Activated CD4-positive, alpha-beta T cell treated with anti-CD3 and anti-CD28 coated beads for 36 hours (primary cell): ENCODE measurements around the gene RNF152. TPM values are rescaled to one million over a fixed set of nuclear protein-coding genes. Genes with fewer than 3 reads are reported as not detected.

ENCODE experiments used
- ATAC-seq: fragments of 200-7000 bp; cut with Tn5 transposase; one replicate; pipeline ENCODE4 v1.10.0; 2021; ENCODE audit warnings: mild to moderate bottlenecking, moderate library complexity
- CTCF ChIA-PET: fragments of 350-600 bp; sonication (Branson Sonifier 250); formaldehyde crosslinking; loops from one replicate; lab custom pipeline; 2021; ENCODE audit warnings: antibody characterized with exemption; lab: Charles Lee
- POLR2A ChIA-PET: fragments of 350-600 bp; sonication (Branson Sonifier 250); formaldehyde crosslinking; loops from one replicate; lab custom pipeline; 2021; ENCODE audit warnings: antibody characterized with exemption, inconsistent platforms; lab: Charles Lee
- DNase-seq: peaks from one replicate; pipeline ENCODE4 v3.0.0-alpha.2; 2020
- H3K27ac Mint-ChIP-seq: one replicate; pipeline ENCODE4 v1.8.0; 2021; ENCODE audit warnings: mixed read lengths
- H3K27me3 Mint-ChIP-seq: one replicate; pipeline ENCODE4 v1.8.0; 2021; ENCODE audit warnings: mixed read lengths
- H3K36me3 Mint-ChIP-seq: one replicate; pipeline ENCODE4 v1.8.0; 2021; ENCODE audit warnings: low read depth, mixed read lengths
- H3K4me1 Mint-ChIP-seq: one replicate; pipeline ENCODE4 v1.8.0; 2021; ENCODE audit warnings: mixed read lengths
- H3K4me3 Mint-ChIP-seq: one replicate; pipeline ENCODE4 v1.8.0; 2021; ENCODE audit warnings: mild to moderate bottlenecking, moderate library complexity, mixed read lengths
- H3K9me3 Mint-ChIP-seq: one replicate; pipeline ENCODE4 v1.8.0; 2021; ENCODE audit warnings: low read depth, mixed read lengths
- intact Hi-C, 2 experiments: fragments of 100-400 bp; cut with DNase I in 1 of 2; cut with micrococcal nuclease in 1 of 2; formaldehyde crosslinking; loops; one replicate each; pipeline versions ENCODE4 v1.14.2 to v1.15.1; 2022 to 2024; cut with DNase I, micrococcal nuclease
- total RNA-seq, 2 experiments: library from RNA; stranded (reverse); gene quantifications; one replicate each; pipeline ENCODE4 v1.2.3, GENCODE V29; 2021

Gene RNF152, protein sequence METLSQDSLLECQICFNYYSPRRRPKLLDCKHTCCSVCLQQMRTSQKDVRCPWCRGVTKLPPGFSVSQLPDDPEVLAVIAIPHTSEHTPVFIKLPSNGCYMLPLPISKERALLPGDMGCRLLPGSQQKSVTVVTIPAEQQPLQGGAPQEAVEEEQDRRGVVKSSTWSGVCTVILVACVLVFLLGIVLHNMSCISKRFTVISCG
- under 1 TPM; 0.05 to 0.28 TPM for total RNA-seq

DNA sequence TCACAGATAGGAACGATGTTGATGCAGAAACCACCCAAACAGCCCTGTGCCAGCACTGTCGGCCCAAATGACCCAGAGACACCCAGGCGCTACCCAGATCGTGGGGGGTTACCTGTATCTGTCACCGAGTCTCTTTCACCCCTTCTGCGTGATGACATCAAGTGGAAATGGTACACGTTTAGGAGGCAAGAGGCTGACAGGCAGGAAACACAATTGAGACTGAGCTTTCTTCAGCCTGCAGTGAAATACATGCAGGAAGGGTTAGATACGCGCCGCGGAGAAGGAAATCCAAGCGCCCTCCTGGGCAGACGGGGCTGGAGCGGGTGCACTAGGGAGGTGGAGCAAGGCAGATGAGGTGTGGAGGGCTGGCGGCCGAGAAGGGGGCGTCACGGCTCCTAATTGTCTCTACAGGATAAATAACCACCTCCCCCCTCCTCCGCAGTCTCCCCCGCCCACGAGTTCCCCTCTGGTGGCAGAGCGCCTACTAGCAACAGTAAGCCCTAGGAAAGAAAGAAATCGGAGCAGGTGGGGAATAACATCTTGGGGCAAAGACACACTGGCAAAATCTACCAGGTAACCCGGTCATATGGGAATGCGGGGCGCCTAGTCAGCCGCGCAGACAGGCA is at the start of gene RNF152:
TSS of gene RNF152 (minus strand) at position 325 of the 626 bp plus-strand sequence. CDS start 76,544 bp downstream, outside the sequence.
- H3K27me3 Mint-ChIP-seq, result peaks cover 34% of the 10 kb centered on the region
- ATAC-seq (no peak), DNase-seq (no peak)
- peak within 1 kb of the TSS; percentile 73 for H3K4me3 Mint-ChIP-seq
- no peaks in the 10 kb centered on the region for H3K9me3 Mint-ChIP-seq
- ChIA-PET CTCF (no interaction called here), POLR2A (no interaction called here)
- intact Hi-C loops, result loop anchor here (2.0 to 10.0 kb wide), 5 partner anchors 84 to 340 kb away; partner anchors contain the start of genes PIGN (in 1 of the 2) and RELCH (in 1 of the 2)
- peak within 1 kb of the TSS; percentile 63 for H3K27ac Mint-ChIP-seq
- no peaks in the 10 kb centered on the region for H3K36me3 Mint-ChIP-seq
- H3K4me1 Mint-ChIP-seq, result peaks cover 12% of the 10 kb centered on the region

DNA sequence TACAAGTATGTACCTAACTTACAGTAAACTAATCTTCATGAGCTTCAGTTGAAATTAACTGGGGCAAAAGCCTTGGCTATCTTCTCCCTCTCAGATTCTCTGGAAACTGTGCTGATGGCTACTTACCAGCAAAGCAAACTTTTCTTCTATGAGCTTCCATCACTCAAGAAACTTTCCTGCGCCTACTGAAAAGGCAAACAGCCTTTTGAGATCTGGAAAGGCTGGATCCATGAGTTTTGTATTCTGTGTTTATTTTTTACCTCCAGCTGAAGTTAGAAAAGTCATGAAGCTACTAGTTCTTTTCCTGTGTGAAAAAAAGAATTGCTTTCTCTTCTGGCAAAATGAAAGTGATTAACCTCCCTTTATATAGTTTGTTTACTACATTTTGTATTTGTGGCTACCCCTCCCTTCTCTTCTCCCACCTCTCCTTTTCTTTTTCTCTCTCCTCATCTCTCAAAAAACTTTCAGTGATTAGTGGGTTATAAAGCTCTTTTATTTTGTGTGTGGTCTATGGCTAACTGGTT is 49.2 kb upstream of the RNF152 start:
- no peaks in the 10 kb centered on the region for H3K36me3 Mint-ChIP-seq
- no peak for DNase-seq
- ChIA-PET CTCF (interaction anchor here (0.6 to 2.5 kb wide), 4 partner anchors 16 to 76 kb away, joined by 3 to 8 read pairs (median 3); no protein-coding TSS in a partner anchor), POLR2A (no interaction called here)
- peaks cover 6% of the 10 kb centered on the region for H3K27me3 Mint-ChIP-seq
- H3K4me1 Mint-ChIP-seq, result peaks cover 21% of the 10 kb centered on the region
- no peak overlapping the region for H3K4me3 Mint-ChIP-seq
- peaks cover 5% of the 10 kb centered on the region for H3K9me3 Mint-ChIP-seq
- peak; percentile 36 for ATAC-seq
- intact Hi-C loops, result no loop called here
- H3K27ac Mint-ChIP-seq, result no peak overlapping the region

DNA sequence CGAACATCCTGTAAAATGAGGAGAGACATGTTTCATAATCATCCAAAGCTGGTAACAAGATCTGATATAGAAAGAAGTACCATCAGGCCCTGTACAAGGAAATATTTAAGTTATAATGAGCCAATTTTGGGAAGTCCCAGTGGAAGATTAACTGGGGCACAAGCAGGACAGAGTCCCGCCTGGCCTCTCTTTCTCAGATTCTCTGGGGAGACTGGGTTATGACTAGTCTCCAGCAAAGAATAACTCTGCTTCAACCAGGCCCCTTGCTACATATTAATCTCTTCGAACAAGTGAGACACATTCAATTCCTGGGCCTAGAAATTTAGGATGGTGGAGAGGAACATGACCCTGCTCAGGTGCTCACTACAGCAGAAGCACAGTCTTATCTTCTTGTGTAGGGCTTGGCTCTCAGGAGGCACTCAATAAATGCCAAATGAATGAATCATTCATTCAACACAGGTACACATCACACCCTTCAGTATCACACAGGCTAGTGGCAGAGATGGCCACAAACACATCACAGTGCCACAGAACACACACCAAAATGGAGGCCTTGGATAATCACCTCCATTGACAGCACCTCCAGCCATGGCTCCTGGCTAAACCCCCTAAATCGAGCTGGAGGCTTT is 46.4 kb upstream of the RNF152 start:
- POLR2A ChIA-PET, result no interaction called here
- CTCF ChIA-PET, result interaction anchor here (0.6 to 0.9 kb wide), 2 partner anchors 10 to 1014 kb away, joined by 3 read pairs; no protein-coding TSS in a partner anchor
- intact Hi-C loops, result no loop called here
- Mint-ChIP-seq H3K36me3 (no peaks in the 10 kb centered on the region), H3K9me3 (peaks cover 5% of the 10 kb centered on the region), H3K4me1 (peaks cover 20% of the 10 kb centered on the region), H3K27me3 (peaks cover 8% of the 10 kb centered on the region), H3K4me3 (no peak overlapping the region), H3K27ac (no peak overlapping the region)
- DNase-seq (no peak), ATAC-seq (no peak)

DNA sequence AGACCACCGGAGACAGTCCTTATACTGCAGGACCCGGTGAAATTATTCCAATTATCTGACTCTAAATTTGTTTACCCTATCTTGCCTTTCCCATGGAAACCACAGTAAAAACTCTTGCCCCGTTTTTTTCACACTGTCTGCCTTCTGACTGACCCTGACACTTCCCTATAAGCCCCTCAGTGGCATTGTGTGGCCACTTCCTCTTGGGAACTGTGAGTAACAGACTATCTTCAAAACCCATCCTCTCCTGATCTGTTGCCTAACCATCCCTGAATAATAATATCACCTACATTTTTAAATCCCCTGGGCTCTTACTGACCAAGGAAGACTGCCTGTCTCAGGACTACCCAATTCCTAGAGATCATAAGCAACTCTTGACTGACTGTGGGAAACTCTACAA is 42.6 kb upstream of the RNF152 start:
- H3K4me3 Mint-ChIP-seq, result no peak overlapping the region
- ATAC-seq (no peak), DNase-seq (no peak)
- intact Hi-C loops, result no loop called here
- no peak overlapping the region for H3K27ac Mint-ChIP-seq
- CTCF ChIA-PET, result no interaction called here
- POLR2A ChIA-PET, result no interaction called here
- no peaks in the 10 kb centered on the region for H3K36me3 Mint-ChIP-seq
- H3K4me1 Mint-ChIP-seq, result peaks cover 5% of the 10 kb centered on the region
- H3K27me3 Mint-ChIP-seq, result peaks cover 17% of the 10 kb centered on the region
- H3K9me3 Mint-ChIP-seq, result peaks cover 3% of the 10 kb centered on the region

DNA sequence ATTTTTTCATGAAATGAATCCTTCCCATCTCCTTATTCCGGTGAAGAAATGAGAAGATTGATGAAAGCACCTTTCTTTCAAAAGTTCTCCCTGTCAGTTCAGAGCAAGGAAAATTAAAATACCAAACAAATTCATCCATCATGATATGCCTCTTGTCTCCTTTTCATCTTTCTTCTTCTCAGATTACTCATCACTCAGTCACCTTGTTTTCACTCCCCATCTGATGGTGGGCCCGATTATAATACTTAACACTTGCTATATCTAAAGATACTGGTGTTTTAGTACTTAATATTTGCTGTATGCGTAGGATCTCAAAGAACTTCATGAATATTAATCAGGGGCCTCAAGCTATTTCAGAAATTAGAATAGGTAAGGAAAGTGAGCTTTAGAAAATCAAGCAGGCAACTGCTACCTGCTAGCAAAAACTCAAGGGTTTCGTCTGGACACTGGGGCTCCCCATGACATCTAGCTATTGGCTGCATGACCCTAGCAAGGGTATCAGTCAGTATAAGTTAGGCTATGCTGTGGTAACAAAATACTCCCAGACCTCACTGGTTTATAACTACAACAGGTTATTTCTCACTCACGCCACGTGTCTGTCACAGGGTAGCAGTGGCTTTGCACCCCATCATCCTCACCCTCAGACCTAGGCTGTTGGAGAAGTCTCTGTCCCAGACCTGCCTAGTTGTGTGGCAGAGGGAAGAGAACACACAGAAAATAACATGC is 39.0 kb upstream of the RNF152 start:
- peaks cover 16% of the 10 kb centered on the region for H3K27me3 Mint-ChIP-seq
- ChIA-PET CTCF (interaction anchor here (1.6 kb wide), 1 partner anchor 199 kb away, joined by 3 read pairs; no protein-coding TSS in a partner anchor), POLR2A (interaction anchor here (0.6 kb wide), 1 partner anchor 573 kb away, joined by 3 read pairs; no protein-coding TSS in a partner anchor)
- peaks cover 6% of the 10 kb centered on the region for H3K36me3 Mint-ChIP-seq
- H3K9me3 Mint-ChIP-seq, result peaks cover 9% of the 10 kb centered on the region
- ATAC-seq (peak; percentile 42), DNase-seq (no peak)
- intact Hi-C loops, result no loop called here
- H3K4me1 Mint-ChIP-seq, result peaks cover 12% of the 10 kb centered on the region
- H3K27ac Mint-ChIP-seq, result no peak overlapping the region
- H3K4me3 Mint-ChIP-seq, result no peak overlapping the region

DNA sequence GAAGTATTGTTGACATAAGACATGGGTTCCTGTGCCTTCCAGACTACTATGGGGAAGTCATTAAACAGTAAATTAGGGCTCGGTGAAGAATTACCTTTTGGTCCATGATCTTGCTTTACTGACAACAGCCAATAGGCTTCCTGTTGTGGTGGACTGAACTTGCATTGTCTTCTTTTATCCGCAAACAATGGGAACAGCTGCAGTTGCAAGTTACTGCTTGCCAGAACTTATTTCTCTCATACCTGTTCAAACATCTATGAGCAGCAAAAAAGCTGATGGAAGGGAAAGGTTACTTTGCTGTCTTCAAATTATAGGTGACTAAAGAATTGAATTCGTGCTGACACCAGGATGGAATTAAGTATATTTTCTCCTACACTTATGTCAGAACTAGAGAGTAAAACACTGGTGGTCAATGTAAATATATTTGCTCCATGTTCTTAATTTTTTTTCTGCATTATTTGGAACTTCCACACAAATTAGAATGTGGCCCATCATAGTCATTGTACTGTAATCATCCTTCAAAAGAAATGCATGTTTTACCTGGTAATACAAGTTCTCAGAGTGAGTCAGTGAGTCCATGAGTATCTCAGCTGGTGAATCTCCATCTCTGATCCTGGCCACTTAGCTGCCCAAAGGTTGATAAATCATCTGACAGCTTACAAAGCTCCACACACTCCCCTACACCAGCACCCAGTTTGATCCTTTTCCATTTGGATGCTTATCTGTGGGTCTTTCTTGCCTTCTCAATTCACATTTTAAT is 37.3 kb upstream of the RNF152 start:
- intact Hi-C loops, result no loop called here
- CTCF ChIA-PET, result interaction anchor here (0.5 to 1.6 kb wide), 4 partner anchors 9 to 60 kb away, joined by 3 to 4 read pairs (median 3); no protein-coding TSS in a partner anchor

DNA sequence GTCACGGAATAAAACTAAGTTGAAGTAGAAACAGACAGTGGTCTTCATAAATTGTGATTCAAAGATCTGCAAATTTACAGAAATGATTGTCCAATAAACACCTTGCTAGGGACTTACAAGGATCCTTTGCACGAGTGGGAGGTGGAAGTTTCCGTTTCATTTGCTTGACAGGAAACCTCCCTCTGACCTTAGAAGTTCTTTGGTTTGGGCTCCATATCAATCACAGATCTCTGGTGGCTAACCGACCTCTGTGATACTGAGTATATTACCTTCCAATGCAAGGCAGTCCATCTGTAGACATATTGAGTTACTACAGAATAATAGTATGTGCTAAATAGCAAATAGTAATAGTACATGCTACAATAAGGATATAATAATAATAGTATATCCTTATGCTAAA is 33.7 kb upstream of the RNF152 start:
- ATAC-seq (peak; percentile 83), DNase-seq (peak; percentile 65)
- H3K27ac Mint-ChIP-seq, result no peak overlapping the region
- H3K27me3 Mint-ChIP-seq, result peaks cover 1% of the 10 kb centered on the region
- H3K36me3 Mint-ChIP-seq, result peaks cover 8% of the 10 kb centered on the region
- H3K4me1 Mint-ChIP-seq, result peaks cover 25% of the 10 kb centered on the region
- ChIA-PET CTCF (interaction anchor here (2.6 kb wide), 1 partner anchor 15 kb away, joined by 8 read pairs; no protein-coding TSS in a partner anchor), POLR2A (no interaction called here)
- no peak overlapping the region for H3K4me3 Mint-ChIP-seq
- peaks cover 9% of the 10 kb centered on the region for H3K9me3 Mint-ChIP-seq
- intact Hi-C loops, result loop anchor here (1.0 kb wide), 1 partner anchor 26 kb away; no protein-coding TSS in a partner anchor

More for the DNA sequence above, 37.3 kb upstream of the RNF152 start:
- peaks cover 8% of the 10 kb centered on the region for H3K36me3 Mint-ChIP-seq
- POLR2A ChIA-PET, result no interaction called here
- peaks cover 11% of the 10 kb centered on the region for H3K27me3 Mint-ChIP-seq
- DNase-seq (no peak), ATAC-seq (no peak)
- no peak overlapping the region for H3K4me3 Mint-ChIP-seq
- peaks cover 9% of the 10 kb centered on the region for H3K9me3 Mint-ChIP-seq
- H3K4me1 Mint-ChIP-seq, result peaks cover 25% of the 10 kb centered on the region
- H3K27ac Mint-ChIP-seq, result no peak overlapping the region

DNA sequence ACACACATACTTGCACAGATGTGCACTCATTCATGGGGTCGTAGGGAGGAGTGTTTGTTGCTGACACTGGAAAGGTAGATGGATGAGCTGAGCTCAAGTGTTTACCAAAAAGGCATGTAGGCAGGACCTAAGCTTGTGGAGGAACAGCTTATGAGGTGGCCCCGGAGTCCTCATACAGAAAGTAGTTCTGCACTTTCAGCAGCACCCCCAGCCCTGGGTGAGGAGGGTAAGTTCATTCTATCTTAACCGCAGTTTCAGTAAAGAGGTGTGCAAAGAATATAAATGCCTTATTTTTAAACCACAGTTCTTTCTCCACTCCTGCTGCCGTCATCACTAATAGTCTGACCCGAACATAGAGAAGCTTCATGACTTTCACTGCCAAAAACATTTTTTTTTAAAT is 31.7 kb upstream of the RNF152 start:
- POLR2A ChIA-PET, result no interaction called here
- DNase-seq (peak; percentile 18), ATAC-seq (peak; percentile 25)
- H3K9me3 Mint-ChIP-seq, result peaks cover 6% of the 10 kb centered on the region
- peaks cover 8% of the 10 kb centered on the region for H3K36me3 Mint-ChIP-seq
- H3K27ac Mint-ChIP-seq, result no peak overlapping the region
- peaks cover 23% of the 10 kb centered on the region for H3K4me1 Mint-ChIP-seq
- CTCF ChIA-PET, result no interaction called here
- H3K27me3 Mint-ChIP-seq, result peaks cover 2% of the 10 kb centered on the region
- no peak overlapping the region for H3K4me3 Mint-ChIP-seq
- intact Hi-C loops, result no loop called here

DNA sequence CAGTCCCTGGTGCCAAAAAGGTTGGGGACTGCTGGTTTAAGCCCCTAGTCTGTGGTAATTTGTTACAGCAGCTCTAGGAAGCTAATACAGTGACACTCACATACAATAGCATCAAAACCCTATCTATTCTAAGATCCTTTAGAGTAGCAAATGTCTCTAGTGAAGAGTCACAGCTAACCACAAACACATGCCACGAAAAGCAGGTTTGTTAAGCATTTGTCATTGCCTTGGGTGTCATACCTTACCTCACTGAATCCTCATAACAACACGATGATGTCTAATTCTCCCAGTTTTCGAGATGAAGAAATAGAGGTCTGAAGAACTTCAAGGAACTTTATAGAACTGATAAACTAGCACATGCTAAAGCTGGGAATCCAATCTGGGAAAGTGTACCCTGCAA is 29.6 kb upstream of the RNF152 start:
- ChIA-PET CTCF (interaction anchor here (0.7 to 1.0 kb wide), 3 partner anchors 9 to 30 kb away, joined by 3 to 6 read pairs (median 3); no protein-coding TSS in a partner anchor), POLR2A (no interaction called here)
- Mint-ChIP-seq H3K4me3 (no peak overlapping the region), H3K9me3 (peaks cover 2% of the 10 kb centered on the region), H3K4me1 (peaks cover 39% of the 10 kb centered on the region), H3K27me3 (peaks cover 2% of the 10 kb centered on the region), H3K36me3 (peaks cover 2% of the 10 kb centered on the region), H3K27ac (no peak overlapping the region)
- intact Hi-C loops, result no loop called here
- DNase-seq, result peak; percentile 14
- ATAC-seq, result peak; percentile 18

DNA sequence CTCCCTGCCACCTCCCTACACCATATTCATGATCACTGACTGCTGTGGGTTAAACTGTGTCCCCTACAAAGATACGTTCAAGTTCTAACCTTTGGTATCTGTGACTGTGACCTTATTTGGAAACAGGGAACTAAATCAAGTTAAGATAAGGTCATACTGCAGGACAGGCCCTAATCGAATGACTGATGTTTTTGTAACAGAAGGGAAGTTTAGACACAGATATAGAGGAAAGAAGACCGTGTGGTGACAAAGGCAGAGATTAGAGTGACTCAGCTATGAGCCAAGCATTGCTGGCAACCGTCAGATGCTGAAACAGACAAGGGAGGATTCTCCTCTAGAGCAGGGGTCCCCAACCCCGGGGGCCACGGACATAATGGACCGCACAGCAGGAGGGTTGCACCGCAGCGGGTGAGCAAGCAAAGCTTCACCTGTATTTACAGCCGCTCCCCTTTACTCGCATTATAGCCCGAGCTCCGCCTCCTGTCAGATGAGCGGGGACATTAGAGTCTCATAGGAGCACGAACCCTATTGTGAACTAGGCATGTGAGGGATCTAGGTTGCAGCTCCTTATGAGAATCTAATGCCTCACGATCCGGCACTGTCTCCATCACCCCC is 28.9 kb upstream of the RNF152 start:
- intact Hi-C loops, result no loop called here
- peaks cover 2% of the 10 kb centered on the region for H3K27me3 Mint-ChIP-seq
- ATAC-seq, result no peak
- H3K4me1 Mint-ChIP-seq, result peaks cover 33% of the 10 kb centered on the region
- POLR2A ChIA-PET, result no interaction called here
- no peak for DNase-seq
- no peaks in the 10 kb centered on the region for H3K9me3 Mint-ChIP-seq
- CTCF ChIA-PET, result interaction anchor here (0.6 to 1.0 kb wide), 2 partner anchors 8 to 636 kb away, joined by 3 to 6 read pairs; no protein-coding TSS in a partner anchor
- no peak overlapping the region for H3K27ac Mint-ChIP-seq
- peaks cover 2% of the 10 kb centered on the region for H3K36me3 Mint-ChIP-seq
- H3K4me3 Mint-ChIP-seq, result no peak overlapping the region
